SH-SY5Y (cell line): ENCODE results near the gene STK32A.

Experiments used
- GATA2 ChIP-seq: IDR thresholded peaks from 2 replicates; pipeline ENCODE4 v1.6.1; 2011; ENCODE audit warnings: mild to moderate bottlenecking, low read depth, low read length
- GATA3 ChIP-seq: IDR thresholded peaks from 2 replicates; pipeline ENCODE4 v1.6.1; 2011; ENCODE audit warnings: low read depth, mild to moderate bottlenecking, low read length, moderate library complexity

DNA sequence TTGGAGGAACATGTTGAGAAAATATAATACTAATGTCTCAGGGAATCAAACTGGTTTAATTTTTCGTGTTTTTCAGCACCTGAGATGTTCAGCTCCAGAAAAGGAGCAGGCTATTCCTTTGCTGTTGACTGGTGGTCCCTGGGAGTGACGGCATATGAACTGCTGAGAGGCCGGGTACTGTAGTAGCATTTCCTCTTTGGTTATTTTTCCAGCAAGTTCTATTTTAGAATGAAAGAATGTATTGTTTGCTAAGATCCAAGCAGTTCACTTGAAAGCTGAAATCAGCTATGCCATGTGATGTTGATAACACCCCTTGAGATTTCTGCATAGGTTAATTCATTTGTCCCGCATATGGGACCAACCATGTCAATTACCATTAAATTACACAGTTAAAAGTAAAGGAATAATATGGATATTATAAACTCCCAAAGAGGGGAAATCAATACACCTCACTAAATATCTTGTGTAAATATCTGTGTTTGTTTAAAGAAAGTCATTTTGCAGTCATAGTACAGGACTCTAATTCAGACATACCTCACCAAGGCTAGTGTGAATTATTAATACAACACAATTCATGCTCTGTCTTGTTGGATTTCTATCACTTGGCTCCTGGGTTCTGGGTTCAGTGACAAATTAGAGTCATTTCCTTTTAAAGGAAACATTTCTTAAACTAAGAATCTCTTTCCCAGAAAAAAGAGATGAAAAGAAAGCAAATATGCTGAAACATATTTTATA, 126.8 kb downstream of the STK32A start:
- TF ChIP-seq GATA3 = no peak
- TF ChIP-seq GATA2 = no peak
